ENCODE data around the gene SLX9. TPM values are rescaled to one million over a fixed set of nuclear protein-coding genes. Genes with fewer than 3 reads are reported as not detected.

Gene SLX9
- total RNA-seq, 1 experiment from 2014 or later, result 74.3 TPM

- H3K79me1 ChIP-seq (ENCODE audit: insufficient read depth, low read depth, low read length, poor library complexity, severe bottlenecking), result no peaks in the 10 kb centered on the region
- whole genome bisulfite sequencing (ENCODE audit: extremely low coverage, insufficient read length, low lambda C conversion rate), result no CpG with 5 or more reads among the region's 1 CpG
- no peak overlapping the region for H2BK20ac ChIP-seq (ENCODE audit: low read depth, low read length, poor library complexity, severe bottlenecking)
- no peak overlapping the region for H3K4me2 ChIP-seq (ENCODE audit: insufficient read depth, insufficient read length, low read length)
- no peak overlapping the region for H3K9ac ChIP-seq (ENCODE audit: extremely low read depth, insufficient read length, low read length)
- H2BK12ac ChIP-seq (ENCODE audit: insufficient read length, low read depth, low read length), result no peak overlapping the region
- H2AFZ ChIP-seq (ENCODE audit: low read length), result no peak overlapping the region
- no peak overlapping the region for H3K14ac ChIP-seq (ENCODE audit: insufficient read depth, low read length)
- no peak overlapping the region for H3T11ph ChIP-seq (ENCODE audit: low read length)
- peaks cover 2% of the 10 kb centered on the region in 2 experiments; a peak in 1 of 5 replicates for H3K9me3 Mint-ChIP-seq
- no peaks in the 10 kb centered on the region; a peak in 1 of 7 replicates for H3K36me3 Mint-ChIP-seq (ENCODE audit: insufficient read depth in 1 of 3, low read depth in 3 of 3)
- H4K20me1 ChIP-seq (ENCODE audit: control insufficient read depth, insufficient read depth, insufficient read length), result no peaks in the 10 kb centered on the region
- no peak for TF ChIP-seq CTCF (conservative IDR thresholded peaks at IDR 0.05)
- H2BK120ac ChIP-seq (ENCODE audit: low read depth, low read length, poor library complexity, severe bottlenecking), result no peak overlapping the region
- peaks cover 29 to 49% of the 10 kb centered on the region in 2 experiments for H3K4me1 Mint-ChIP-seq
- H3K27ac Mint-ChIP-seq, result no peak overlapping the region
- peaks cover 44% of the 10 kb centered on the region; the same call in 1 of the 2 replicates for H3K27me3 ChIP-seq (ENCODE audit: insufficient read depth, low read length)
- no peaks in the 10 kb centered on the region for H3K79me2 ChIP-seq (ENCODE audit: insufficient read depth, low read length)
- no peak overlapping the region for H3K4ac ChIP-seq (ENCODE audit: low read depth, low read length)
- H3K23ac ChIP-seq (ENCODE audit: insufficient read length, low read depth, low read length), result no peak overlapping the region
- no peak overlapping the region for H2BK5ac ChIP-seq (ENCODE audit: insufficient read length, low read length)
- no peak overlapping the region for H4K5ac ChIP-seq (ENCODE audit: insufficient read length, low read depth, low read length)
- no peak overlapping the region for H3K18ac ChIP-seq (ENCODE audit: insufficient read length, low read depth, low read length)
- H4K91ac ChIP-seq (ENCODE audit: insufficient read length, low read depth, low read length), result no peak overlapping the region
- no peak overlapping the region for H3K4me3 Mint-ChIP-seq
- no peak overlapping the region for H3K56ac ChIP-seq (ENCODE audit: insufficient read length, low read depth, low read length)
- peaks cover 68% of the 10 kb centered on the region for H3K27me3 Mint-ChIP-seq (ENCODE audit: low read depth)
- DNase-seq, result no peak
- H4K8ac ChIP-seq (replicated peaks; ENCODE audit: insufficient read length, low read depth, low read length), result no peak overlapping the region
- H3K27ac ChIP-seq (ENCODE audit: insufficient read length, low read depth, low read length), result no peak overlapping the region
- no peak overlapping the region for H2BK15ac ChIP-seq (ENCODE audit: low read depth, low read length)
- H3K9me3 ChIP-seq (ENCODE audit: control insufficient read depth, low read depth, low read length), result no peaks in the 10 kb centered on the region
- H3K23me2 ChIP-seq (ENCODE audit: insufficient read length, low read depth, low read length, poor library complexity, severe bottlenecking), result no peaks in the 10 kb centered on the region
- no peak overlapping the region for H2AK5ac ChIP-seq (ENCODE audit: insufficient read length, low read length)
- peaks cover 3% of the 10 kb centered on the region; the same call in 1 of the 2 replicates for H3K4me1 ChIP-seq (ENCODE audit: insufficient read depth, low read length)
Observed at GRCh38 chr21:44925378-44925755, 14.5 kb upstream of the SLX9 start.
